ENCODE measurements around the gene AKAP8L.
"Not testable (repeated sequence)": the region's sequence is repeated elsewhere in the genome, so short reads cannot be mapped to it uniquely, and the experiment has no call there.

The AKAP8L gene

DNA sequence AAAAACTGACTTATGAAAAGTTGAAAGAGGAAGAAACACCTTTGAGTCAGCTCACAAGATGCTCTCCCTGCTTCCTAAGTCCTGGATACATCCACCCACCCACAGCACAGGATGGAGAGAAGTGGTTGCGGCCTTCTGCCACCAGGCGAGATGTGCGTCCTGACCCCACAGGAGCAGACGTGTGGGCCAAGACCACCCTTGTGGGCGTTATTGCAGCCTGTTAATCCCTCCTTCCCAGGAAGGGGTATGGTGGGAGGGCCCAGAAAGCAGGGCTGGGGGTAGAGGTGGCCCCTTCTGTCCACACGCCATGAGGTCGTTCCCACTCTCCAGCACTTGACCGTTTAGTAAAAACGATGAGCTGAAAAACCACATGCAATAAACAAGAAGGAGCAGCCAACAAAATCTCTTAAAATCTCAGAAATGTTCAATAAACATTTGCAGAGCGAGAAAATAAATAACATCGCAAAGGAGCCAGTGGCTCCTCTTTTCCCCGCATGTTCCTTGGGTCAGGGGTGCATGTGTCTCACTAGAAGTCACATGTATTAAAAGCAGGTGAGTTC lies 2.4 kb upstream of the AKAP8L start:
- Histone ChIP-seq H4K20me1 (peaks cover 58% of the 10 kb centered on the region), H3K9ac (peak overlapping the region; percentile 25; the same call in 1 of the 2 replicates), H3K27ac (peak overlapping the region; percentile 70; the same call in 1 of the 2 replicates), H3K36me3 (peaks cover 66% of the 10 kb centered on the region), H3K4me2 (no peak overlapping the region), H3K4me3 (no peak overlapping the region), H3K4me1 (peaks cover 41% of the 10 kb centered on the region), H3K27me3 (no peaks in the 10 kb centered on the region), H3K9me3 (peaks cover 26% of the 10 kb centered on the region)
- no peak for TF ChIP-seq Cebpa-rat (IDR thresholded peaks at IDR 0.05)

GRCh38 chr19:15419413-15420025 lies 731 bp upstream of the AKAP8L start:
- TF ChIP-seq Cebpa-rat (IDR thresholded peaks at IDR 0.05): no peak
- peaks cover 68% of the 10 kb centered on the region for H3K36me3 ChIP-seq
- H3K4me2 ChIP-seq: peak overlapping the region; percentile 46
- H3K4me3 ChIP-seq: no peak overlapping the region
- no peak overlapping the region for H3K27ac ChIP-seq
- H3K4me1 ChIP-seq: peaks cover 57% of the 10 kb centered on the region
- H4K20me1 ChIP-seq: peaks cover 62% of the 10 kb centered on the region
- H3K9me3 ChIP-seq: peaks cover 17% of the 10 kb centered on the region
- H3K27me3 ChIP-seq: no peaks in the 10 kb centered on the region
- H3K9ac ChIP-seq: no peak overlapping the region

GRCh38 chr19:15418231-15418578 lies 583 bp downstream of the AKAP8L start:
- Histone ChIP-seq H3K9ac (peak overlapping the region; percentile 96), H3K27me3 (no peaks in the 10 kb centered on the region), H3K27ac (peak overlapping the region; percentile 97), H3K4me1 (peaks cover 69% of the 10 kb centered on the region), H4K20me1 (peaks cover 69% of the 10 kb centered on the region), H3K4me2 (peak overlapping the region; percentile 98), H3K4me3 (peak overlapping the region; percentile 95), H3K9me3 (peaks cover 4% of the 10 kb centered on the region), H3K36me3 (peaks cover 63% of the 10 kb centered on the region)
- no peak for TF ChIP-seq Cebpa-rat (IDR thresholded peaks at IDR 0.05)

GRCh38 chr19:15417699-15418098 lies 1.1 kb downstream of the AKAP8L start:
- Histone ChIP-seq H3K36me3 (peaks cover 63% of the 10 kb centered on the region), H3K9ac (peak overlapping the region; percentile 96), H3K27ac (peak overlapping the region; percentile 97), H3K4me3 (peak overlapping the region; percentile 95), H3K9me3 (no peaks in the 10 kb centered on the region), H3K4me1 (peaks cover 69% of the 10 kb centered on the region), H4K20me1 (peaks cover 69% of the 10 kb centered on the region), H3K27me3 (no peaks in the 10 kb centered on the region), H3K4me2 (peak overlapping the region; percentile 98)
- no peak for TF ChIP-seq Cebpa-rat (IDR thresholded peaks at IDR 0.05)

GRCh38 chr19:15412832-15413231 lies 6.0 kb downstream of the AKAP8L start:
- Histone ChIP-seq H3K9ac (no peak overlapping the region), H3K4me2 (peak overlapping the region; percentile 20), H3K9me3 (no peaks in the 10 kb centered on the region), H3K4me3 (no peak overlapping the region), H3K27ac (no peak overlapping the region), H3K4me1 (peaks cover 81% of the 10 kb centered on the region), H4K20me1 (peaks cover 100% of the 10 kb centered on the region), H3K27me3 (no peaks in the 10 kb centered on the region), H3K36me3 (peaks cover 84% of the 10 kb centered on the region)
- no peak for TF ChIP-seq Cebpa-rat (IDR thresholded peaks at IDR 0.05)

GRCh38 chr19:15411351-15411750 lies 7.4 kb downstream of the AKAP8L start:
- H3K9ac ChIP-seq, H3K4me2 ChIP-seq, H3K4me3 ChIP-seq, H3K27me3 ChIP-seq, H3K9me3 ChIP-seq, H3K27ac ChIP-seq: not testable (repeated sequence)
- Histone ChIP-seq H4K20me1 (peaks cover 100% of the 10 kb centered on the region), H3K4me1 (peaks cover 74% of the 10 kb centered on the region), H3K36me3 (peaks cover 89% of the 10 kb centered on the region)

DNA sequence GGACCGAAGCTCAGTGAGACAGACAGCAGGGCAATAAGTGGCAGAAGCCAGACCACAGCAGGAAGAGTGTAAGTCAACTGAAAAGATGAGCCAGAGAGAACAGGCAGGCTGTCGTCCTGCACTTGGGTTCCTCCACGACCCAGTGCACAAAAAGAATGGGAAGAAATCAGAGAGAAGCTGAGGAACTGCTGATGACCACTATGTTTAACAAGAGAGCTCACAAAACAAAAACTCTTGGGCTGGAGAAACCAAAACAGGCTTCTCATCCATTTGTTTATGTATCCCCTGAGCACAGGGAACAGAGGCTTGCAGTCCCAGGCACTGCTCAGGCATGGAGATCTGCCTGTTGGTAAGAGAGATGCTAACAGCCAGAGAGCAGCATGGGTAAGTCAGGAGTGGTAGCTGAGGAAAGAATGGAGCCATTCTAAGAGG lies 14.0 kb downstream of the AKAP8L start:
- Histone ChIP-seq H3K4me2 (peak overlapping the region; percentile 90), H3K9me3 (no peaks in the 10 kb centered on the region), H3K4me1 (peaks cover 85% of the 10 kb centered on the region), H3K9ac (peak overlapping the region; percentile 59; the same call in 1 of the 2 replicates), H3K27ac (peak overlapping the region; percentile 60), H3K36me3 (peaks cover 77% of the 10 kb centered on the region), H3K27me3 (no peaks in the 10 kb centered on the region), H3K4me3 (no peak overlapping the region), H4K20me1 (peaks cover 100% of the 10 kb centered on the region)
- no peak for TF ChIP-seq Cebpa-rat (IDR thresholded peaks at IDR 0.05)

DNA sequence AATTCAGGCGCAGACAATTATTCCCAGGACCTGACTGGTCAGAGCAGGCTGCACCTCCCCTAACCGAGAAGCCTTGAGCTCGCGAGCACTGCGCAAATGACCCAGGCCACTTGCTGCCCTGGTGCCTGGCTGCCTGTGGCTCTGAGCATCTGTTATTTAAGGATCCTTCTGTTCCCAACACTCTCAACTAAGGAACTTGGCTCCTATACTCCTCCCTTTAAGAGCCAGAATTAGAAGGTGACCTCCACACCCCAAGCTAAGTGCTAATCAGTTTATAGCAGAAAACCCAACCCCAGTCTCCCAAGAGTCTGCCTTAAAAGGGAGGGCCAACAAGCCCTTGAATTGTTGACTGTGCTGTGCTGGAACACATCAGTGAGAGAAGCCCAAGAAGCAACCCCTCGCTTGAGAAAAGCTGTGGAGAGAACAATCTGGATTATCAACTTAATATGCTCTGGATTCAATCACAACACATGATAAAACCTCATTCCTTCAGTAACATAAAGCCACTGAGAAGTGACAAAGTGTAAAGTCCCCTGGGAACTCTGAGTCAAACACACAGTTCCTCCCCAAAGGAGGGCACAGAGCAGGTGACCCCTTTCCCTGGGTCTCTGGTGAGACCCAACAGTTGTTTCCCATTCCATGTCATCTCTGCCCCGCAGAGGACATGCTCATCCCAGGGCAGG lies 14.6 kb downstream of the AKAP8L start:
- H4K20me1 ChIP-seq: peaks cover 100% of the 10 kb centered on the region
- H3K27ac ChIP-seq: peak overlapping the region; percentile 60; the same call in 1 of the 2 replicates
- H3K27me3 ChIP-seq: no peaks in the 10 kb centered on the region
- H3K4me2 ChIP-seq: peak overlapping the region; percentile 90
- no peak overlapping the region for H3K4me3 ChIP-seq
- H3K36me3 ChIP-seq: peaks cover 77% of the 10 kb centered on the region
- no peaks in the 10 kb centered on the region for H3K9me3 ChIP-seq
- H3K9ac ChIP-seq: peak overlapping the region; percentile 59; the same call in 1 of the 2 replicates
- TF ChIP-seq Cebpa-rat (IDR thresholded peaks at IDR 0.05): no peak
- H3K4me1 ChIP-seq: peaks cover 88% of the 10 kb centered on the region

DNA sequence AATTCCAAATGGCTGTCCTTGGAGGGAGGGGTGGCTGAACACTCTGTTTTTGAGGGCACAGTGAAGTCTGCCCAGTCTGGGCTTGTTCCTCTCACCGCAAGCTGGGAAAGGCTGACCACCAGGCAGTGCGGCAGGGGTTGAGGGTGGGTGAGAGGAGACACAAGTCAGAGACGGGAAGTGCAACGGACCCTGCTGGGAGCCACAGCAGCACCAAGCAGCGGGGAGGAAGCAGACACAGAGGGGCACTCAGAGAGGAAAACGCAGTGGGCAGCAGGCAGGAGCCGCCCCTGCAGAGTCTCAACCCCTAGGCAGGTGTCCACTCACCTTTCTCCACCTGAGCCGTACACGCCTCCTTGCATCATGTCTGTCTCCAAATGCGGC lies 15.6 kb downstream of the AKAP8L start:
- Histone ChIP-seq H3K4me1 (peaks cover 93% of the 10 kb centered on the region), H3K27ac (peak overlapping the region; percentile 31), H3K4me2 (peak overlapping the region; percentile 90), H4K20me1 (peaks cover 100% of the 10 kb centered on the region), H3K9ac (no peak overlapping the region), H3K27me3 (no peaks in the 10 kb centered on the region), H3K4me3 (no peak overlapping the region), H3K9me3 (no peaks in the 10 kb centered on the region), H3K36me3 (peaks cover 77% of the 10 kb centered on the region)
- no peak for TF ChIP-seq Cebpa-rat (IDR thresholded peaks at IDR 0.05)

Data from BLaER1 (cell line).